GM23338 (cell line): ENCODE measurements around the gene PLP2. TPM values are rescaled to one million over a fixed set of nuclear protein-coding genes. Genes with fewer than 3 reads are reported as not detected.

Experiments used
- ATAC-seq: fragments of 200-7000 bp; cut with Tn5 transposase; 3 replicates; pipeline ENCODE4 v1.9.1; 2020
- DNase-seq: peaks from one replicate; pipeline ENCODE4 v3.0.0-alpha.2; 2015; ENCODE audit warnings: low spot score
- H2AFZ ChIP-seq: fragments of 200-600 bp; sonication (generic); 2 replicates; pipeline ENCODE4 v1.8.0; 2016; ENCODE audit warnings: antibody characterized with exemption, mild to moderate bottlenecking, moderate library complexity
- H3F3A ChIP-seq: fragments of 200-600 bp; sonication (generic); replicated peaks from 2 replicates; pipeline ENCODE4 v1.8.0; 2017; ENCODE audit warnings: antibody characterized with exemption, mixed run types, low read depth
- H3K27ac ChIP-seq: fragments of 200-600 bp; sonication (generic); 2 replicates; pipeline ENCODE4 v1.6.1; 2016; ENCODE audit warnings: low read depth
- H3K27me3 ChIP-seq: fragments of 200-600 bp; sonication (generic); 2 replicates; pipeline ENCODE4 v1.8.0; 2016; ENCODE audit warnings: mild to moderate bottlenecking, mixed run types, moderate library complexity; ENCODE audit not compliant: insufficient read depth
- H3K36me3 ChIP-seq: fragments of 200-600 bp; sonication (generic); 2 replicates; pipeline ENCODE4 v1.8.0; 2016; ENCODE audit warnings: mild to moderate bottlenecking; ENCODE audit not compliant: insufficient read depth
- H3K4me1 ChIP-seq: fragments of 200-600 bp; sonication (generic); 2 replicates; pipeline ENCODE4 v1.8.0; 2016; ENCODE audit warnings: mild to moderate bottlenecking, moderate library complexity; ENCODE audit not compliant: insufficient read depth
- H3K4me2 ChIP-seq: fragments of 200-600 bp; sonication (generic); 2 replicates; pipeline ENCODE4 v1.7.1; 2017; ENCODE audit warnings: mixed run types
- H3K4me3 ChIP-seq: fragments of 200-600 bp; sonication (generic); 2 replicates; pipeline ENCODE4 v1.6.1; 2016; ENCODE audit warnings: mixed run types
- H3K79me2 ChIP-seq: fragments of 200-600 bp; sonication (generic); replicated peaks from 2 replicates; pipeline ENCODE4 v1.8.0; 2017; ENCODE audit warnings: mild to moderate bottlenecking; ENCODE audit not compliant: insufficient read depth
- H3K9me2 ChIP-seq: fragments of 200-600 bp; sonication (generic); 2 replicates; pipeline ENCODE4 v1.8.0; 2017; ENCODE audit not compliant: insufficient read depth
- H4K20me1 ChIP-seq: fragments of 200-600 bp; sonication (generic); replicated peaks from 2 replicates; pipeline ENCODE4 v1.8.0; 2017; ENCODE audit warnings: mild to moderate bottlenecking; ENCODE audit not compliant: insufficient read depth
- H3K27ac Mint-ChIP-seq: 2 replicates; pipeline ENCODE4 v1.8.0; 2020; ENCODE audit warnings: inconsistent platforms, mild to moderate bottlenecking, moderate library complexity, mixed read lengths
- H3K27me3 Mint-ChIP-seq: 3 replicates; pipeline ENCODE4 v1.8.0; 2022; ENCODE audit warnings: low read depth, mild to moderate bottlenecking, moderate library complexity, mixed read lengths, inconsistent platforms; ENCODE audit not compliant: insufficient read depth, poor library complexity
- H3K36me3 Mint-ChIP-seq: 3 replicates; pipeline ENCODE4 v1.8.0; 2021; ENCODE audit warnings: low read depth, mild to moderate bottlenecking, inconsistent platforms, moderate library complexity, mixed read lengths
- H3K4me1 Mint-ChIP-seq: 3 replicates; pipeline ENCODE4 v1.8.0; 2020; ENCODE audit warnings: mild to moderate bottlenecking, inconsistent platforms, mixed read lengths
- H3K4me3 Mint-ChIP-seq: 3 replicates; pipeline ENCODE4 v1.8.0; 2021; ENCODE audit warnings: moderate library complexity, mild to moderate bottlenecking, inconsistent platforms, mixed read lengths
- H3K9me3 Mint-ChIP-seq: 3 replicates; pipeline ENCODE4 v1.8.0; 2020; ENCODE audit warnings: moderate library complexity, mild to moderate bottlenecking, inconsistent platforms, mixed read lengths
- EZH2phosphoT487 ChIP-seq: fragments of 200-600 bp; sonication (generic); IDR thresholded peaks from one replicate; pipeline ENCODE4 v1.8.1; 2018; ENCODE audit warnings: antibody characterized with exemption; ENCODE audit not compliant: unreplicated experiment
- JUNB ChIP-seq: IDR thresholded peaks from one replicate; pipeline ENCODE4 v1.6.1; 2016; ENCODE audit warnings: antibody characterized with exemption; ENCODE audit not compliant: unreplicated experiment
- POLR2AphosphoS5 ChIP-seq: IDR thresholded peaks from 2 replicates; pipeline ENCODE4 v1.6.1; 2016; ENCODE audit warnings: antibody characterized with exemption, low read depth
- REST ChIP-seq: IDR thresholded peaks from one replicate; pipeline ENCODE4 v1.6.1; 2018; ENCODE audit warnings: antibody characterized with exemption; ENCODE audit not compliant: unreplicated experiment
- ZNF114 ChIP-seq: fragments of 250-450 bp; sonication (Bioruptor Pico); IDR thresholded peaks from 2 replicates; pipeline ENCODE4 v1.5.0; 2020; ENCODE audit warnings: mild to moderate bottlenecking, moderate library complexity
- ZNF331 ChIP-seq: fragments of 250-450 bp; sonication (Bioruptor Pico); IDR thresholded peaks from 2 replicates; pipeline ENCODE4 v1.5.0; 2020; ENCODE audit warnings: low read depth, mild to moderate bottlenecking, moderate library complexity
- ZNF462 ChIP-seq: fragments of 250-450 bp; sonication (Bioruptor Pico); IDR thresholded peaks from 2 replicates; pipeline ENCODE4 v1.5.0; 2020; ENCODE audit warnings: mild to moderate bottlenecking, moderate library complexity
- polyA plus RNA-seq: library from polyadenylated mRNA; unstranded; fragments of >200 nt; fragmentation: Nextera tagmentation; extraction: Ambion mirVana; gene quantifications from 2 replicates; pipeline ENCODE4 v1.2.1, GENCODE V29; 2016
- total RNA-seq: library from RNA; depleted of rRNA; stranded (reverse); fragments of >200 nt; shearing (Covaris generic); gene quantifications from 2 replicates; pipeline ENCODE4 v1.2.3, GENCODE V29; 2014

PLP2 gene
- total and polyA plus RNA-seq, 2 experiments from 2014 or later: 3.4 to 9.5 TPM

DNA sequence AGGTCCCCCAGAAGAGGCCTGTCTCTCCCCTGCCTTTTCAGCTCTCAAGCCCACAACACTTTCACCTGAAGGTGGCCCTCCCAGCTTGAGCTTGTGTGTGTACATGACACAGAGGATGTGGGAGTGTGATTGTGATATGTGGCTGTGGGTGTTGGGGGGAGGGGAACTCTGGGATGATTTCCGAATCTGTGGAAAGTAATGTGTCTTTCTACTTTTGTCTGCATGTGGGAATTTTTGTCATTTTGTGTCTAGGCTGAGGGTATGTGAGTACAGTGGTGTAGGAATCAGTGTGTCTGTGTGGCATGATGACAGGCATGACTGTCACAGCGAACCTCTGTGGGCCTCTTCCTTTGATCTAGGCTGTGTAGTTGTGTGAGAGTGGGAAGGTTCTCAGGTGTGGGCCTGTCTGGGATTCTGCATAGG, 21.9 kb downstream of the PLP2 start:
- Histone ChIP-seq H3K36me3 (no peaks in the 10 kb centered on the region), H3K4me3 (no peak overlapping the region), H3K79me2 (no peaks in the 10 kb centered on the region), H3K27me3 (no peaks in the 10 kb centered on the region), H3K27ac (no peak overlapping the region), H2AFZ (no peak overlapping the region), H3K4me2 (no peak overlapping the region), H4K20me1 (no peaks in the 10 kb centered on the region), H3F3A (no peaks in the 10 kb centered on the region), H3K9me2 (no peaks in the 10 kb centered on the region), H3K4me1 (no peaks in the 10 kb centered on the region; the same call in 1 of the 2 replicates)
- H3K9me3 Mint-ChIP-seq: no peaks in the 10 kb centered on the region
- H3K27me3 Mint-ChIP-seq: peaks cover 7% of the 10 kb centered on the region
- no peak for ATAC-seq
- no peak overlapping the region for H3K4me3 Mint-ChIP-seq
- DNase-seq: no peak
- H3K4me1 Mint-ChIP-seq: peaks cover 18% of the 10 kb centered on the region
- H3K27ac Mint-ChIP-seq: peak overlapping the region; percentile 31; the same call in 1 of the 2 replicates
- no peaks in the 10 kb centered on the region; the same call in 2 of the 3 replicates for H3K36me3 Mint-ChIP-seq
- no peak for TF ChIP-seq REST

GRCh38 chrX:49197543-49198087, 25.9 kb downstream of the PLP2 start:
- no peaks in the 10 kb centered on the region for H3K79me2 ChIP-seq
- H2AFZ ChIP-seq: no peak overlapping the region
- no peak for DNase-seq
- no peaks in the 10 kb centered on the region for H3K9me2 ChIP-seq
- H3K4me3 ChIP-seq: no peak overlapping the region
- H3K27me3 ChIP-seq: no peaks in the 10 kb centered on the region
- H4K20me1 ChIP-seq: no peaks in the 10 kb centered on the region
- no peak for ATAC-seq
- Mint-ChIP-seq H3K9me3 (no peaks in the 10 kb centered on the region), H3K27ac (no peak overlapping the region), H3K4me3 (no peak overlapping the region; the same call in 2 of the 3 replicates), H3K4me1 (peaks cover 27% of the 10 kb centered on the region), H3K36me3 (no peaks in the 10 kb centered on the region; the same call in 2 of the 3 replicates), H3K27me3 (no peaks in the 10 kb centered on the region)
- H3K27ac ChIP-seq: no peak overlapping the region
- H3K4me2 ChIP-seq: no peak overlapping the region
- no peaks in the 10 kb centered on the region for H3K36me3 ChIP-seq
- H3F3A ChIP-seq: no peaks in the 10 kb centered on the region
- no peaks in the 10 kb centered on the region for H3K4me1 ChIP-seq
- TF ChIP-seq EZH2phosphoT487 (no peak), ZNF114 (CRISPR knock-in tag) (no peak), JUNB (no peak), POLR2AphosphoS5 (no peak), ZNF331 (CRISPR knock-in tag) (no peak), REST (no peak), ZNF462 (CRISPR knock-in tag) (no peak)
